ENCODE data around the gene COL15A1.
A peak's percentile ranks its signal among the peaks of the same experiment; 100 is the strongest.
"Not testable (repeated sequence)": the region's sequence is repeated elsewhere in the genome, so short reads cannot be mapped to it uniquely, and the experiment has no call there.

The COL15A1 gene

GRCh38 chr9:98943682-98944056 is at the start of gene COL15A1:
Gene COL15A1, plus strand, starts transcription at chr9:98943907. Its CDS starts 155 bp downstream, at chr9:98944062.
- no peaks in the 10 kb centered on the region for H3K36me3 ChIP-seq (ENCODE audit: insufficient read depth, low read length)
- peaks cover 3% of the 10 kb centered on the region for H3K4me1 ChIP-seq (ENCODE audit: insufficient read depth, low read length)
- no peaks in the 10 kb centered on the region for H3K9me3 ChIP-seq (ENCODE audit: low read length)
- peak within 1 kb of the TSS; percentile 32 for H2AFZ ChIP-seq (ENCODE audit: low read depth, low read length)
- peaks cover 58% of the 10 kb centered on the region for H3K27me3 ChIP-seq (ENCODE audit: insufficient read depth, low read length)
- H3K4me3 ChIP-seq (ENCODE audit: low read length): peak within 1 kb of the TSS; percentile 21

GRCh38 chr9:98894171-98894570 is 49.5 kb upstream of the COL15A1 start:
- Histone ChIP-seq H2AFZ (ENCODE audit: low read depth, low read length) (no peak overlapping the region), H3K4me3 (ENCODE audit: low read length) (no peak overlapping the region), H3K4me1 (ENCODE audit: insufficient read depth, low read length) (no peaks in the 10 kb centered on the region), H3K9me3 (ENCODE audit: low read length) (no peaks in the 10 kb centered on the region), H3K36me3 (ENCODE audit: insufficient read depth, low read length) (no peaks in the 10 kb centered on the region), H3K27me3 (ENCODE audit: insufficient read depth, low read length) (no peaks in the 10 kb centered on the region)

GRCh38 chr9:98894761-98895160 is 48.9 kb upstream of the COL15A1 start:
- Histone ChIP-seq H3K4me1 (ENCODE audit: insufficient read depth, low read length) (no peaks in the 10 kb centered on the region), H3K27me3 (ENCODE audit: insufficient read depth, low read length) (no peaks in the 10 kb centered on the region), H3K9me3 (ENCODE audit: low read length) (no peaks in the 10 kb centered on the region), H3K36me3 (ENCODE audit: insufficient read depth, low read length) (no peaks in the 10 kb centered on the region), H3K4me3 (ENCODE audit: low read length) (no peak overlapping the region), H2AFZ (ENCODE audit: low read depth, low read length) (no peak overlapping the region)

- Histone ChIP-seq H3K4me3 (ENCODE audit: low read length) (no peak overlapping the region), H3K9me3 (ENCODE audit: low read length) (no peaks in the 10 kb centered on the region), H3K36me3 (ENCODE audit: insufficient read depth, low read length) (no peaks in the 10 kb centered on the region), H2AFZ (ENCODE audit: low read depth, low read length) (no peak overlapping the region), H3K4me1 (ENCODE audit: insufficient read depth, low read length) (no peaks in the 10 kb centered on the region), H3K27me3 (ENCODE audit: insufficient read depth, low read length) (no peaks in the 10 kb centered on the region)
Observed at GRCh38 chr9:98896632-98897031, 47.1 kb upstream of the COL15A1 start.

GRCh38 chr9:98897745-98898144 is 46.0 kb upstream of the COL15A1 start:
- no peak overlapping the region for H2AFZ ChIP-seq (ENCODE audit: low read depth, low read length)
- no peaks in the 10 kb centered on the region for H3K9me3 ChIP-seq (ENCODE audit: low read length)
- H3K36me3 ChIP-seq (ENCODE audit: insufficient read depth, low read length): no peaks in the 10 kb centered on the region
- no peak overlapping the region for H3K4me3 ChIP-seq (ENCODE audit: low read length)
- no peaks in the 10 kb centered on the region for H3K4me1 ChIP-seq (ENCODE audit: insufficient read depth, low read length)
- no peaks in the 10 kb centered on the region for H3K27me3 ChIP-seq (ENCODE audit: insufficient read depth, low read length)

GRCh38 chr9:98899408-98900056 is 44.2 kb upstream of the COL15A1 start:
- H3K36me3 ChIP-seq (ENCODE audit: insufficient read depth, low read length): no peaks in the 10 kb centered on the region
- no peaks in the 10 kb centered on the region for H3K9me3 ChIP-seq (ENCODE audit: low read length)
- H3K27me3 ChIP-seq (ENCODE audit: insufficient read depth, low read length): no peaks in the 10 kb centered on the region
- H2AFZ ChIP-seq (ENCODE audit: low read depth, low read length): no peak overlapping the region
- no peaks in the 10 kb centered on the region for H3K4me1 ChIP-seq (ENCODE audit: insufficient read depth, low read length)
- H3K4me3 ChIP-seq (ENCODE audit: low read length): no peak overlapping the region

GRCh38 chr9:98900244-98900643 is 43.5 kb upstream of the COL15A1 start:
- no peak overlapping the region for H3K4me3 ChIP-seq (ENCODE audit: low read length)

GRCh38 chr9:98900725-98901124 is 43.0 kb upstream of the COL15A1 start:
- Histone ChIP-seq H3K4me1 (ENCODE audit: insufficient read depth, low read length) (no peaks in the 10 kb centered on the region), H3K36me3 (ENCODE audit: insufficient read depth, low read length) (no peaks in the 10 kb centered on the region), H3K27me3 (ENCODE audit: insufficient read depth, low read length) (no peaks in the 10 kb centered on the region), H2AFZ (ENCODE audit: low read depth, low read length) (no peak overlapping the region), H3K4me3 (ENCODE audit: low read length) (no peak overlapping the region), H3K9me3 (ENCODE audit: low read length) (no peaks in the 10 kb centered on the region)

More at GRCh38 chr9:98900244-98900643, 43.5 kb upstream of the COL15A1 start:
- Histone ChIP-seq H3K36me3 (ENCODE audit: insufficient read depth, low read length) (no peaks in the 10 kb centered on the region), H3K9me3 (ENCODE audit: low read length) (no peaks in the 10 kb centered on the region), H3K4me1 (ENCODE audit: insufficient read depth, low read length) (no peaks in the 10 kb centered on the region), H3K27me3 (ENCODE audit: insufficient read depth, low read length) (no peaks in the 10 kb centered on the region), H2AFZ (ENCODE audit: low read depth, low read length) (no peak overlapping the region)

- H3K4me3 ChIP-seq (ENCODE audit: low read length); H3K36me3 ChIP-seq (ENCODE audit: insufficient read depth, low read length); H3K9me3 ChIP-seq (ENCODE audit: low read length); H3K27me3 ChIP-seq (ENCODE audit: insufficient read depth, low read length); H3K4me1 ChIP-seq (ENCODE audit: insufficient read depth, low read length); H2AFZ ChIP-seq (ENCODE audit: low read depth, low read length): not testable (repeated sequence)
Observed at GRCh38 chr9:98901843-98902242, 41.9 kb upstream of the COL15A1 start.

- Histone ChIP-seq H3K27me3 (ENCODE audit: insufficient read depth, low read length) (no peaks in the 10 kb centered on the region), H3K4me1 (ENCODE audit: insufficient read depth, low read length) (no peaks in the 10 kb centered on the region), H3K4me3 (ENCODE audit: low read length) (no peak overlapping the region), H2AFZ (ENCODE audit: low read depth, low read length) (no peak overlapping the region), H3K9me3 (ENCODE audit: low read length) (no peaks in the 10 kb centered on the region), H3K36me3 (ENCODE audit: insufficient read depth, low read length) (no peaks in the 10 kb centered on the region)
Observed at GRCh38 chr9:98902516-98902915, 41.2 kb upstream of the COL15A1 start.

- no peak overlapping the region for H3K4me3 ChIP-seq (ENCODE audit: low read length)
- no peak overlapping the region for H2AFZ ChIP-seq (ENCODE audit: low read depth, low read length)
- no peaks in the 10 kb centered on the region for H3K36me3 ChIP-seq (ENCODE audit: insufficient read depth, low read length)
- H3K27me3 ChIP-seq (ENCODE audit: insufficient read depth, low read length): no peaks in the 10 kb centered on the region
- H3K9me3 ChIP-seq (ENCODE audit: low read length): no peaks in the 10 kb centered on the region
- no peaks in the 10 kb centered on the region for H3K4me1 ChIP-seq (ENCODE audit: insufficient read depth, low read length)
Observed at GRCh38 chr9:98902925-98903324, 40.8 kb upstream of the COL15A1 start.

GRCh38 chr9:98903961-98904411 is 39.7 kb upstream of the COL15A1 start:
- no peaks in the 10 kb centered on the region for H3K36me3 ChIP-seq (ENCODE audit: insufficient read depth, low read length)
- H3K9me3 ChIP-seq (ENCODE audit: low read length): no peaks in the 10 kb centered on the region
- no peak overlapping the region for H3K4me3 ChIP-seq (ENCODE audit: low read length)
- no peak overlapping the region for H2AFZ ChIP-seq (ENCODE audit: low read depth, low read length)
- H3K27me3 ChIP-seq (ENCODE audit: insufficient read depth, low read length): no peaks in the 10 kb centered on the region
- no peaks in the 10 kb centered on the region for H3K4me1 ChIP-seq (ENCODE audit: insufficient read depth, low read length)

GRCh38 chr9:98905015-98905414 is 38.7 kb upstream of the COL15A1 start:
- no peaks in the 10 kb centered on the region for H3K27me3 ChIP-seq (ENCODE audit: insufficient read depth, low read length)
- H3K4me1 ChIP-seq (ENCODE audit: insufficient read depth, low read length): no peaks in the 10 kb centered on the region
- H3K4me3 ChIP-seq (ENCODE audit: low read length): no peak overlapping the region
- H2AFZ ChIP-seq (ENCODE audit: low read depth, low read length): no peak overlapping the region
- no peaks in the 10 kb centered on the region for H3K9me3 ChIP-seq (ENCODE audit: low read length)
- no peaks in the 10 kb centered on the region for H3K36me3 ChIP-seq (ENCODE audit: insufficient read depth, low read length)
